GM10266 (cell line): ENCODE measurements around the gene KLHL40.

Experiments
- DNase-seq: peaks from one replicate; pipeline ENCODE4 v3.0.0; 2012; ENCODE audit errors: extremely low spot score
- CTCF ChIP-seq: IDR thresholded peaks from 2 replicates; pipeline ENCODE4 v1.5.1; 2012; ENCODE audit warnings: mild to moderate bottlenecking, low read depth; ENCODE audit not compliant: control insufficient read depth, insufficient read depth; ENCODE audit errors: missing control alignments

KLHL40 gene

DNA sequence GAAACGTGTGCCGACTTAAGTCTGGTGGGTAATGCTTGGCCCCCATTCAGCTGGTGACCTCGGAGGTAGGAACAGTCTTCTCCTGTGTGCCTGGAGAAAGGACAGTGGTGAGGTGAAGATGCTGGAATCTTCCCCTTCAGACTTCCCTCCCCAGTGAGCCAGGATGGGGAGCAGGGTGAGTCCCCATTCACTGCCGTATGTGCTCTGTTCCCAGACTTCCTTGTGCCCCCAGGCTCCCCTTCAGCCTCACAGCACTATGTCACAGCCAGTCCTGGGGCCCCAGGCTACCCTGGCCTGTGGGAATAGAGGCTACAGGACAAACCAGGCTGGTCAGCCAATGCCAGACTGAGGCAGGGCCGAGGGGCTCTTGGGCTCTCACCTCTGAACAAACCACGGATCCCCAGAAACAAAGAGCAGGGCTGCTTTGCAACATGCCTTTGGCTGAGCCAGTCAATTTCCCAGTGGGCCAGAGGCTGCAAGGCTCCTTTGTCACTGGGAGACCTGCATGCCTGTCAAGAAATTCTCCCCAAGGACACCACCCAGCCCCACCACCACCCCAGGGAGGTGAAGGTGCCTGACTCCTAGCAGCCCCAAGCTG is 49.0 kb downstream of the KLHL40 start:
- no peak for TF ChIP-seq CTCF
- DNase-seq = no peak

DNA sequence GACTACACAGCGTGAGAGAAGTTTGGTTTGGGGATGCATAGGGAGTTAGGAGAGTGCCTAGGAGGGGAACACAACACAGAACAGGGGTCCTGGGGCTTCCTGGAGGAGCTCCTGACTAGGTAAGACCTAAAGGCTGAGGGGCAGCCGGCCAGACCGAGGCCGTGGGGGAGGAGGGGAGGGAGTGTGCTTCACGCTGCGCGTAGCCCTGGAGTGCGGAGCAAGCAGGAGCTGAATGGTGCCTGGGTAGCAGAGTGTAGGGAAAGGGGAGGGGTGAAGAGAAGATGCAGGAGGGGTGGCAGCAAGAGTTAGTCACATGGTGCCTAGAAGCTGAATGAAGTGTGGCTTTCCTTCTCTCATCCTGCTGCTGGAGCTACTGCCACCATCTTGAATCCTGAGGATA is 49.7 kb downstream of the KLHL40 start:
- TF ChIP-seq CTCF = no peak
- no peak for DNase-seq

- no peak for DNase-seq
- no peak for TF ChIP-seq CTCF
Measured at GRCh38 chr3:42735615-42736014, 50.3 kb downstream of the KLHL40 start.

DNA sequence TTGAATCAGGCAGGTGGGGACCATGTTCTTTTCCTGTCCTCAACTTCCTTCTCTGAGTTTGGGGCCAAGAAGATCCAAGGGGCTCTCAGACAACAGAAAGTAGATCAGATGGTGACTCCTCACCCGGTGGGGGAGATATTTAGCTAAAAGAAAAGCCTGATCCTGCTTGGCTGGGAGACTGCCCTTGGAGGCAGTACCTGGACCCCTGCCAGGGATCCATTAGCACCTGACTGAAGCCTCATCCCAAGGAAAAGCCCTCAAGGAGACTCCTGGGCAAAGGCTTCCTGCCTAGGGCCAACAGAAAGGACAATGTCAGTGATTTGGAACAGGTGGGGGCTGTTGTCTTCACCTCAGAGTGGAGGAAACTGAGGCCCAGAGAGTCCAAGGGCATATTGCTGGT is 50.7 kb downstream of the KLHL40 start:
- no peak for DNase-seq
- TF ChIP-seq CTCF = no peak

DNA sequence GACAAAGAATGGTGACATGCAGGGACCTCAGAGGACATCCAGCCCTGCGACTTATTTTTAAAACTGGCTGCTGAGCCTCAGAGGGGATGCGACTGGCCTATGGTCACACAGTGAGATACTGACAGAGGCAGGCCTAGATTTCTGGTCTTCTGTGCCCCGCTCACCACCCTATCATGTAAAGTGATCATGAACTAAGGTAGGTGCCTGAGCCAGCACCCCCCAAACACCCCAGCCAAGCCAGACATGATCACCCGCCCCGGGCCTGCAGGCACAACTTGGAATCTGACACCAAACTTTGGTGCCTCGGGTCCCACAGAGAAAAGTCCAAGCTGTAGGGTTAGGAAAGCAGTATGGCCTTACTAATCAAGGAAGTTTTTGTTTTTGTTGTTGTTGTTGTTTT is 51.2 kb downstream of the KLHL40 start:
- DNase-seq = no peak
- TF ChIP-seq CTCF = no peak

DNA sequence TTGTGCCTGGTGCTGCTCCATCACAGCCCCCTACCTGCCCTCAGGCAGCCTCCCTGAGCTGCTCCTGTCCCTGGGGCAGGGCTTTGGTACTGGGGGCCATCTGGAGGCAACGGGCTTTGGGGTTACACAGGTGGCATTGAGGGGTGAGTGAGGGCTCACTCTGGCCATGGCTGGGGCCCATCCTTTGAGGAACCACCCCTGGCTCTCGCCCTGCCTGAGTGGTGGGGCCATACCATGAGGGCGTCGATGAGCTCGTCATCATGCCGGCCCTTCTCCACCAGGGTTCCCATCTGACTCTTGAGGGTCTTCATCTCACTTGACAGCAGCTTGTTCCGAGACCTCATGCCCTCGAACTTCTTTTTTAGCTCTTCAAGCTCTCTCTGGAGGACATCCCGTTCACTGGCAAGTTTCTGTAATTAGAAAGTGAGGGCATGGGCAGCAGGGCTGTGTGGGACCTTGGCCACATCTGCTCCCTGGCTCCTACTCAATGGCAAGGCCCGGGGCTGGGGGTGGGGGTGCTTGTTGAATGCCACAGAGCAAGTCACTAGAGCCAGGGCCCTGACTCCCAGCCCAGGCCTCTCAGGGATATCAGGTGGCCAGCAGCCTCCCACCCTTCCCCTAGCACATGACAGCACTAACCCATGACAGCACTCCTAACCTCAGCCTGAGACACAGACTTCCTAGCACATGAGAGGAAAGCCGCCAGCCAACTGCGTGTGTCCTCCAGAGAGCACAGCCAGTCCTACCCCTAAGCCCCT is 54.2 kb downstream of the KLHL40 start:
- TF ChIP-seq CTCF = no peak
- no peak for DNase-seq

DNA sequence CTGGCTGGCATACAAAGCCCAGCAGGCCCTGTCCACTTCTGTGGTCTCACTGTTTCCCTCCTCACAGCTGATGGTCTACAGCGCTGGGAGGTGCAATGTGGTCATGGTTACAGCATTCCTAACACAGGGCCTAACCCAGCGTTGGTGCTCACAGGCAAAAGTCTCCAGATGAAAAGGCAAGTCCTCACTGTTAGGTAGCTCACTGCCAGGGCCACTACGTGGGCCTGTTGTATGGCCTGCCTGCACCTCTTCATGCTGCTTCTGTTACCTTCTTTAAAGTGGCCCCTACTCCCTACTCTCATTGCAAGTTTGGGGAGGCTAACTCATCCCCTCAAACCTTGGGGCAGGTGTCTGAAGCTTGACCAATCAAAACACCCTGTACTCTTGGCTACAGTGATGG is 56.5 kb downstream of the KLHL40 start:
- TF ChIP-seq CTCF = no peak
- no peak for DNase-seq
